DMS79 (cell line): ENCODE measurements around the gene TTPAL.
"Not testable (repeated sequence)": the region's sequence is repeated elsewhere in the genome, so short reads cannot be mapped to it uniquely, and the experiment has no call there.

ENCODE experiments used
- DNase-seq: peaks from one replicate; lab custom pipeline; 2025; lab: John Stamatoyannopoulos, UW

TTPAL gene

GRCh38 chr20:44468044-44468782 lies 7.5 kb upstream of the TTPAL start:
- no peak for DNase-seq

- no peak for DNase-seq
Measured at GRCh38 chr20:44470327-44470726, 5.3 kb upstream of the TTPAL start.

- DNase-seq = no peak
Measured at GRCh38 chr20:44471481-44471882, 4.2 kb upstream of the TTPAL start.

GRCh38 chr20:44472283-44472682 lies 3.4 kb upstream of the TTPAL start:
- DNase-seq = not testable (repeated sequence)

- no peak for DNase-seq
Measured at GRCh38 chr20:44475372-44475693, 341 bp upstream of the TTPAL start.

- no peak for DNase-seq
Measured at GRCh38 chr20:44477151-44477550, 1.5 kb downstream of the TTPAL start.

- no peak for DNase-seq
Measured at GRCh38 chr20:44478206-44478605, 2.5 kb downstream of the TTPAL start.

GRCh38 chr20:44479643-44480042 lies 4.0 kb downstream of the TTPAL start:
- no peak for DNase-seq

- DNase-seq = no peak
Measured at GRCh38 chr20:44480097-44480496, 4.4 kb downstream of the TTPAL start.

- no peak for DNase-seq
Measured at GRCh38 chr20:44481719-44482416, 6.2 kb downstream of the TTPAL start.

GRCh38 chr20:44483112-44483511 lies 7.4 kb downstream of the TTPAL start:
- no peak for DNase-seq

- no peak for DNase-seq
Measured at GRCh38 chr20:44485078-44485829, 9.6 kb downstream of the TTPAL start.

- no peak for DNase-seq
Measured at GRCh38 chr20:44485830-44486198, 10.1 kb downstream of the TTPAL start.

GRCh38 chr20:44488551-44488950 lies 12.9 kb downstream of the TTPAL start:
- DNase-seq = no peak

GRCh38 chr20:44489223-44489622 lies 13.5 kb downstream of the TTPAL start:
- no peak for DNase-seq

- DNase-seq = no peak
Measured at GRCh38 chr20:44489931-44490330, 14.3 kb downstream of the TTPAL start.

GRCh38 chr20:44491635-44492395 lies 16.1 kb downstream of the TTPAL start:
- no peak for DNase-seq

GRCh38 chr20:44494266-44494665 lies 18.6 kb downstream of the TTPAL start:
- DNase-seq = no peak

- DNase-seq = no peak
Measured at GRCh38 chr20:44494681-44495080, 19.0 kb downstream of the TTPAL start.

GRCh38 chr20:44495257-44495656 lies 19.6 kb downstream of the TTPAL start:
- no peak for DNase-seq

- no peak for DNase-seq
Measured at GRCh38 chr20:44495802-44496481, 20.3 kb downstream of the TTPAL start.

GRCh38 chr20:44496976-44497375 lies 21.3 kb downstream of the TTPAL start:
- DNase-seq = no peak
